Tibial artery (tissue), 4 donors: ENCODE measurements around the gene GNAI3.
A peak's percentile ranks its signal among the peaks of the same experiment; 100 is the strongest.

Experiments used
- DNase-seq, 2 donors: peaks; one replicate each; pipeline ENCODE4 v3.0.0-alpha.2; 2019
- H3K27ac ChIP-seq, 2 donors: fragments of 200-600 bp; sonication (generic) in 1 of 2; 1 replicate in 1 of 2; 2 replicates in 1 of 2; pipeline ENCODE4 v1.5.1; 2018 to 2019; ENCODE audit warnings: mild to moderate bottlenecking in 1 of 2
- H3K27me3 ChIP-seq, 2 donors: fragments of 200-600 bp; sonication (generic) in 1 of 2; one replicate each; pipeline versions ENCODE4 v1.5.1 to v1.6.0; 2016 to 2019
- H3K36me3 ChIP-seq, 3 donors: fragments of 200-600 bp; sonication (generic) in 2 of 3; one replicate each; pipeline ENCODE4 v1.5.1; 2016 to 2019; ENCODE audit warnings: mild to moderate bottlenecking in 2 of 3
- H3K4me1 ChIP-seq, 4 donors: fragments of 200-600 bp; sonication (generic) in 2 of 4; 1 replicate in 3 of 4; 2 replicates in 1 of 4; pipeline ENCODE4 v1.5.1; 2016 to 2019
- H3K4me3 ChIP-seq, 2 donors: fragments of 200-600 bp; sonication (generic) in 1 of 2; 1 replicate in 1 of 2; 2 replicates in 1 of 2; pipeline ENCODE4 v1.5.1; 2018 to 2019; ENCODE audit warnings: mild to moderate bottlenecking in 2 of 2
- H3K9me3 ChIP-seq, 3 donors: fragments of 200-600 bp; sonication (generic) in 1 of 3; one replicate each; pipeline ENCODE4 v1.5.1; 2016 to 2019
- CTCF ChIP-seq, 2 experiments: fragments of 200-600 bp in 1 of 2; fragments of 450-650 bp in 1 of 2; IDR thresholded peaks; one replicate each; pipeline ENCODE4 v1.5.1; 2017 to 2019; ENCODE audit warnings: antibody characterized with exemption in 2 of 2, mild to moderate bottlenecking in 1 of 2, moderate library complexity in 1 of 2
- intact Hi-C: fragments of 100-400 bp; cut with DNase I; formaldehyde crosslinking; loops from one replicate; pipeline ENCODE4 v1.15.0; 2023; ENCODE audit warnings: low total_unique reads

GNAI3 gene

DNA sequence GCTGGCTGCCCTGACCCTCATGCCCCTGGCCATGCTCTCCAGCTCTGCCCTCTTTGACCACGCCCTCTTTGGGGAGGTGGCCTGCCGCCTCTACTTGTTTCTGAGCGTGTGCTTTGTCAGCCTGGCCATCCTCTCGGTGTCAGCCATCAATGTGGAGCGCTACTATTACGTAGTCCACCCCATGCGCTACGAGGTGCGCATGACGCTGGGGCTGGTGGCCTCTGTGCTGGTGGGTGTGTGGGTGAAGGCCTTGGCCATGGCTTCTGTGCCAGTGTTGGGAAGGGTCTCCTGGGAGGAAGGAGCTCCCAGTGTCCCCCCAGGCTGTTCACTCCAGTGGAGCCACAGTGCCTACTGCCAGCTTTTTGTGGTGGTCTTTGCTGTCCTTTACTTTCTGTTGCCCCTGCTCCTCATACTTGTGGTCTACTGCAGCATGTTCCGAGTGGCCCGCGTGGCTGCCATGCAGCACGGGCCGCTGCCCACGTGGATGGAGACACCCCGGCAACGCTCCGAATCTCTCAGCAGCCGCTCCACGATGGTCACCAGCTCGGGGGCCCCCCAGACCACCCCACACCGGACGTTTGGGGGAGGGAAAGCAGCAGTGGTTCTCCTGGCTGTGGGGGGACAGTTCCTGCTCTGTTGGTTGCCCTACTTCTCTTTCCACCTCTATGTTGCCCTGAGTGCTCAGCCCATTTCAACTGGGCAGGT is 5.0 kb upstream of the GNAI3 start:
- intact Hi-C loops = loop anchor here (2.0 to 10.0 kb wide), 2 partner anchors 73 to 441 kb away; partner anchors contain the start of gene AHCYL1
- no peaks in the 10 kb centered on the region for H3K9me3 ChIP-seq
- no peak for DNase-seq
- TF ChIP-seq CTCF (IDR thresholded peaks at IDR 0.05) = no peak
- H3K4me3 ChIP-seq = no peak overlapping the region
- no peaks in the 10 kb centered on the region for H3K36me3 ChIP-seq
- peaks cover 0 to 3% of the 10 kb centered on the region in 2 donors for H3K27me3 ChIP-seq
- H3K27ac ChIP-seq = no peak overlapping the region
- H3K4me1 ChIP-seq = peaks cover 0 to 13% (median 10%) of the 10 kb centered on the region in 4 donors

- no peaks in the 10 kb centered on the region for H3K36me3 ChIP-seq
- DNase-seq = no peak
- no peak for TF ChIP-seq CTCF (IDR thresholded peaks at IDR 0.05)
- intact Hi-C loops = loop anchor here (2.0 to 10.0 kb wide), 2 partner anchors 73 to 441 kb away; partner anchors contain the start of gene AHCYL1
- no peak overlapping the region for H3K27ac ChIP-seq
- H3K4me3 ChIP-seq = no peak overlapping the region
- H3K4me1 ChIP-seq = peaks cover 0 to 13% (median 10%) of the 10 kb centered on the region in 4 donors
- H3K27me3 ChIP-seq = peaks cover 0 to 3% of the 10 kb centered on the region in 2 donors
- H3K9me3 ChIP-seq = no peaks in the 10 kb centered on the region
Measured at GRCh38 chr1:109543988-109544735, 4.3 kb upstream of the GNAI3 start.

GRCh38 chr1:109546311-109547109 is 1.9 kb upstream of the GNAI3 start:
- intact Hi-C loops = loop anchor here (5.0 to 10.0 kb wide), 2 partner anchors 226 to 438 kb away; partner anchors contain the start of gene AHCYL1
- H3K9me3 ChIP-seq = no peaks in the 10 kb centered on the region
- H3K4me3 ChIP-seq = peak overlapping the region; percentile 91 to 96
- H3K27ac ChIP-seq = peak overlapping the region; percentile 94 to 96
- peaks cover 0 to 3% of the 10 kb centered on the region in 2 donors for H3K27me3 ChIP-seq
- H3K4me1 ChIP-seq = peaks cover 0 to 32% (median 17%) of the 10 kb centered on the region in 4 donors
- peak; percentile 75 to 86 for TF ChIP-seq CTCF (IDR thresholded peaks at IDR 0.05)
- H3K36me3 ChIP-seq = no peaks in the 10 kb centered on the region
- DNase-seq = peak; percentile 91 to 94

GRCh38 chr1:109547463-109548320 is 723 bp upstream of the GNAI3 start:
- peaks cover 0 to 3% of the 10 kb centered on the region in 2 donors for H3K27me3 ChIP-seq
- intact Hi-C loops = loop anchor here (5.0 to 10.0 kb wide), 2 partner anchors 225 to 437 kb away; partner anchors contain the start of gene AHCYL1
- H3K4me3 ChIP-seq = peak overlapping the region; percentile 91 to 96
- peak overlapping the region; percentile 94 to 96 for H3K27ac ChIP-seq
- no peak for DNase-seq
- TF ChIP-seq CTCF (IDR thresholded peaks at IDR 0.05) = no peak
- H3K9me3 ChIP-seq = no peaks in the 10 kb centered on the region
- H3K4me1 ChIP-seq = peaks cover 0 to 44% (median 22%) of the 10 kb centered on the region in 4 donors
- H3K36me3 ChIP-seq = no peaks in the 10 kb centered on the region
